ENCODE data around the gene TMEM163.

DNA sequence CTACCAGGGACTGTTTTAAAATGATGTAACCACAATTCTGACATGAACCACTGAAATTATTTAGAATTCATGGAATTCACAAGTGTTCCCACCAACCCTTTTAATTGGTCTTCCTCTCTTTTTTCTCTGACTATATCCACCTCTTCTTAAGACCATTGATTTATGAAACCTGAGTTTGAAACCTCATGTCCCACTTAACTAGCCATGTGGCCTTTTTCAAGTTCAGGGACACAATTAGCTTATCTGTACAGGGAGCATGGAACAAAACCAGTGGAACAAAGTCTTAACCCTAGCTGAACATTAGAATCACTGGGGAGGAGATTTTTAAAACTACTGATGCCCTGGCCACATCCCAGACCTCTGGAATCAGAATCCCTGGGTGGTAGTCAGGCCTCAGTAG is 41.6 kb upstream of the TMEM163 start:
- no peak for TF ChIP-seq ZBTB21 (CRISPR knock-in tag; IDR thresholded peaks at IDR 0.05; ENCODE audit: borderline replicate concordance)
- no peak for TF ChIP-seq ZNF138 (CRISPR knock-in tag; conservative IDR thresholded peaks at IDR 0.05)
- TF ChIP-seq CBFB (CRISPR knock-in tag; IDR thresholded peaks at IDR 0.05; ENCODE audit: low read depth), result no peak
- TF ChIP-seq, protein P1, sequence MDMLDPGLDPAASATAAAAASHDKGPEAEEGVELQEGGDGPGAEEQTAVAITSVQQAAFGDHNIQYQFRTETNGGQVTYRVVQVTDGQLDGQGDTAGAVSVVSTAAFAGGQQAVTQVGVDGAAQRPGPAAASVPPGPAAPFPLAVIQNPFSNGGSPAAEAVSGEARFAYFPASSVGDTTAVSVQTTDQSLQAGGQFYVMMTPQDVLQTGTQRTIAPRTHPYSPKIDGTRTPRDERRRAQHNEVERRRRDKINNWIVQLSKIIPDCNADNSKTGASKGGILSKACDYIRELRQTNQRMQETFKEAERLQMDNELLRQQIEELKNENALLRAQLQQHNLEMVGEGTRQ (CRISPR knock-in tag; IDR thresholded peaks at IDR 0.05), result no peak
- TF ChIP-seq, protein P2, sequence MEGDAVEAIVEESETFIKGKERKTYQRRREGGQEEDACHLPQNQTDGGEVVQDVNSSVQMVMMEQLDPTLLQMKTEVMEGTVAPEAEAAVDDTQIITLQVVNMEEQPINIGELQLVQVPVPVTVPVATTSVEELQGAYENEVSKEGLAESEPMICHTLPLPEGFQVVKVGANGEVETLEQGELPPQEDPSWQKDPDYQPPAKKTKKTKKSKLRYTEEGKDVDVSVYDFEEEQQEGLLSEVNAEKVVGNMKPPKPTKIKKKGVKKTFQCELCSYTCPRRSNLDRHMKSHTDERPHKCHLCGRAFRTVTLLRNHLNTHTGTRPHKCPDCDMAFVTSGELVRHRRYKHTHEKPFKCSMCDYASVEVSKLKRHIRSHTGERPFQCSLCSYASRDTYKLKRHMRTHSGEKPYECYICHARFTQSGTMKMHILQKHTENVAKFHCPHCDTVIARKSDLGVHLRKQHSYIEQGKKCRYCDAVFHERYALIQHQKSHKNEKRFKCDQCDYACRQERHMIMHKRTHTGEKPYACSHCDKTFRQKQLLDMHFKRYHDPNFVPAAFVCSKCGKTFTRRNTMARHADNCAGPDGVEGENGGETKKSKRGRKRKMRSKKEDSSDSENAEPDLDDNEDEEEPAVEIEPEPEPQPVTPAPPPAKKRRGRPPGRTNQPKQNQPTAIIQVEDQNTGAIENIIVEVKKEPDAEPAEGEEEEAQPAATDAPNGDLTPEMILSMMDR (IDR thresholded peaks at IDR 0.05), result no peak
- no peak for TF ChIP-seq CREB1 (CRISPR knock-in tag; IDR thresholded peaks at IDR 0.05)

Data from WTC11 (cell line).